Activated T-helper 1 cell treated with Interleukin-2 at 50 U/mL for 16 hours (primary cell): ENCODE measurements around the gene SLC13A5.
"Not testable (repeated sequence)": the region's sequence is repeated elsewhere in the genome, so short reads cannot be mapped to it uniquely, and the experiment has no call there.

ENCODE experiments used
- DNase-seq: peaks from one replicate; pipeline ENCODE4 v3.0.0-alpha.2; 2020; ENCODE audit warnings: low read depth

Gene SLC13A5

DNA sequence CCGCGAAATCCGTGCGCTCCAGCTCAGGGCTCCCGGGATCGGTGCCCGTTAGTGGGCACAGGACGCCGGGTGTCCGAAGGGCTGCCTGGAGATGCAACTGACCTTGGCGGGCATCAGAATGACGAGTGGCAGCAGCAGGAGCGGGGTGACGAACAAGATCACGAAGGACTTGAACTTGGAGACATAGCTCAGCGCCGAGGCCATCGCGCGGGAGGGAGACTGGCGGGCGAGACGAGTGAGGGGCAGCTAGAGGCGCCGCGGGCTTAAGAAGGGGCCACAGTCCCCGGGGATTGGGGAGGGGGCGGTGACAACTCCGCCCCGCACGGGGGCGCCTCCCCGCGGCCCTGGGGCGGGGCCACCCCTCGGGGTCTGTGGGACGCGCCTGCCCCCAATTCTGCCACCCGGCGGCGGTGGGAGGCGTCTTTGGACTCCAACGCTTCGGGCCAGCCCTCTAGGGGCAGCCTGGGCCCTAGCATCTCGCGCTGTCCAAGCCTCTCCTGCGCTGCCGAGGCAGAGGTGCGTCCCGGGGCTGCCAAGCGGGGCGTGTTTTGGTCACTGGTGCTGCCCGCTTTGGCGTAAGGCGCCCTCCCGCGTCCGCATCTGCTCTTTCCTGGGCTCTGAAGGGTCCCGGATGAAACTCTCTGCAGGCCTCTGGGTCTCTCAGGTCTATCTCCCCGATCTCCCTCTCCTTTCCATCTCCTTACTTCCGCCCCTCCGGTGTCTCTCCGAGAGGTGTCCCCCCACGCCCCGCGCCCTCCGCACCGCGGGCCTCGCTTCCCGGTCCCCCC is at the start of gene SLC13A5:
Gene SLC13A5 (minus strand): TSS at position 240 of the 788 bp plus-strand sequence. CDS start 36 bp downstream, at position 204.
- no peak for DNase-seq

DNA sequence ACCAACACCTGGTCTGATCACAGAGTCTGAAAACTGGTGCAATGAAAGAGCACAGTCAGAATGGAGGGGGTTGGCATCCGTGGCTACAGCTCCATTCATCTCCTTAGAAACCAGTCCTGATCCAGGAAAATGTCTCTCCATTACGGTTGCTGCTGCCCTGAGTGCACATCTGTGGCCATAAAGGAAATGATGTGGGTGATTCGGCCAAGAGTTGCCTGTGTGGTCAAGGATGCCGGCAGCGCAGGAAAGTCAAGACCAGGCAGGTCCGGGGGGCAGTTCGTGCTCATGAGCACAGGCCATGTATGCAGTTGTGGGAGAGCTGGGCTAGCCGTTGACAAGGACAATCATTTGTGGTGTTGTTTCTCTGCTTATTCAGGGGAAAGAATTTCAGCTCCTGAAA is 48.6 kb upstream of the SLC13A5 start:
- no peak for DNase-seq

DNA sequence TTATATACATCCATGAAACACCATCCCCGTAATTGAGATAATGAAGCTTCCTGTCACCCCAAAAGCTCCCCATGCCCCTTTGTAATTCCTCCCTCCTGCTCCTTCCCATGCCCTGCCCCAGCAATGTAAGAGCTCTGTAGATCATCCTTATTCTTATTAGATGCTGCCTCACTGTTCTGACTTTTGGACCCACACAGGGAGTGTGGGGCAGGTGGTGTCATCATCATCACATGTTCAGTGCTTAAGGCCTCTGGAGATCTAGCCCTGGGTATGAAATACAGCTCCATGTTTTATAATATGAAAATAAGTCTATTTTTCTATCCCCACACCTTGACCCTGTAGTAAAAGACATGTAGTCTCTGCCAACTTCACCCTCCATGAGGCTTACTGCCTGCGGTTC is 44.6 kb upstream of the SLC13A5 start:
- no peak for DNase-seq

DNA sequence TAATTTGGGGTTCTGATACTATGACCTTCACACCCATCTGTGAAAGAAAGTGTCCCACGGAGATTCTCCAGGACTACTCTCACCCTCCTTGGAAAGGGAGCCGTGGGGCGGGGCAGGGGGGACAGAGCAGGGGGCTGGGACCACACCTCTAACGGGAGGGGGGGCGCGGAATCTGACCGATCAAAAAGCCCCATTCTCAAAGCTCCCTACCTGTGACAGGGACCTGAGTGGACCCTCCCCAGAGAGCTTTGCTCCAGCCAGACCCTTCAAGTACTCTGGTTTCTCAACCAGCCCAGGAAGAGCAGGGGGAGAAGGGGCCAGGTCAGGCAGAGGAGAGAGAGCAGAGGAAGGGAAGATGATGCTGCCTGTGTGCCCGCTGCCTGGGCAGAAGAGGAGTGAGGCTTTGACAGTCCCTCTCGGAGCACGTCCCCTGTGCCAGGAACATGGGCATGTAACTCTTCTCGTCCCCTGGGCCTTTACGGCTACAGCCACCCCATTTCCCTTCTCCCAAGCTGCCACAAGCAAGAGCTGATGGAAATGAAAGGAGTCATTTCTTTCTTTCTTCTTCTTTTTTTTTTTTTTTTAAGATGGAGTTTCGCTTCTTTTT is 43.4 kb upstream of the SLC13A5 start:
- no peak for DNase-seq

DNA sequence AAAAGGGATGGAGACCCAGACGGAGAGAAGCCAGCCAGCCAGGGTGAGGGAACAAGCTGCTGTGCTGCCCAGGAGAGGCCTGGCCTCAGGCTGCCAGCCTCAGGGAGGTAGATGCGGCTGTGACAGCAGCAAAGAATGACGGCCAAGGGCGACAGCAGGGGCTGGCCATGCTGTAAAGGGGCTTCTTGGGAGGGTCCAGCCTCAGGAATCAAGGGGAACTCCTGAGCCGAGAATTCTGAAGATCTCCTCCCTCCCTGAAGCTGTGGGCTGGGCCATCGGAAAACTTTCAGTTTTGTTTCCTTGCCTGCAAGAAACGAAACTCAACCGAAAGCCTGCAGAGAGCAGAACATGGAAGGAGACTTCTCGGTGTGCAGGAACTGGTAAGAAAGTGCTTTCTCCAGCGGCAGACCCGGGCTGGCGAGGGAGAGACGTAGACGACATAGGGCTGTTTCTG is 42.6 kb upstream of the SLC13A5 start, which contains the start of gene XAF1:
Gene XAF1 (plus strand): TSS at position 316 of the 454 bp plus-strand sequence. CDS start 33 bp downstream, at position 349.
- DNase-seq, result peak; percentile 31

DNA sequence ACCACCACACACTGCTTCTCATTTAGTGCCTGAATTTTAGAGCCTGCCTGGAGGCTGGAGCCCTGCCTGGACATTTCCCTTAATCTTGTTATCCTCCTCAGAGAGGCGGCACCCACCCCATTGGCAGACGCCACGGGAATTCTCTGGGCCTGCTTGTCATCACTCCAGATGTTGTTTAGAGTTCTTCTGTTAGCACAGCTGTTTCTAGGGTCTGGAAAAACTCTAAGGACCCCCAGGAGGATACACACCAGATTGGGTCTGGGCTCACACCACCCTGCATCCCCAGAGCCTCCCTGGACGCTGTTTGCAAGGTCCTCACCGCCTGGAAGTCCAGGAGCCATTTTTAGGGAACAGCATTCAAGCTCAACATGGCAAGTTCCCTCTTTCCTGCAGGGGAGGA is 42.1 kb upstream of the SLC13A5 start:
- no peak for DNase-seq

DNA sequence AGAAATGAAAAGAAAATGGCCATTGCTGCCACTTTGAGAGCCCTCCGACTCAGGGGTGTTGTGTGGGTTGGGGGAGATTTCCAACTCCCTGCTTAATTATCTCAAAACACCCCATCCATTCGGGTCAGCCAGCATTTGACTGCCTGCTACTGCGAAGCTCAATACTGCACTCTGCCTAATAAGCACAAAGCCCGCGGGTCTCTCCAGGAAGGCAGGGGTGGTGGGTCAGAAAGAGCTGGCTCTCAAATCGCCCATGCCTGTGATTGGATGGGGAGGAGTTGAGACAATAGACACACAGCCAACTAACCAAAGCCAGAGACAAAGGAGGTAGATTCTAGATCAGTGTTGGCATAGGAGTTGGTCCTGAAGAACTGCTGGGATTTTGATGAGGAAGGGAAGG is 40.4 kb upstream of the SLC13A5 start:
- DNase-seq, result no peak

DNA sequence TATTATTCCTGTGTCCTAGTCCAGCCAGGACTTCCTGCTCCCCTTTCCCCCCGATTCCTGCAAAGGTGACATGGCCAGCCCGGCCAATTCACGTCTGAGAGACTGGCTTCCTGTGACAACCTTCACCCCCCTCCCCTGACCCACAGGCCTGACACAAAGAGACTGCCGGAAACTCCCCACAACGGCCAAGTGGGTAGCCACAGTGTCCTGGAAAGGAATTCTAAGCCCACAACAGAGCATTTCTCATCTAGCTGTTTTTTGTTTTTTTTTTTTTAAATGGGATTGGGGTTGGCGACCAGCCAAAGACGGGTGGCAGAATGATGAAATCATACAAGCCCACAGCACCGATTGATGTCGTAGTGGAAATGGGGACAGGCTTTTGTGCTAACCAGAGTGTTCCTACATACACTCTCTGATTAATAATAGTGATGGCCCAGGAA is 39.9 kb upstream of the SLC13A5 start:
- DNase-seq, result peak; percentile 15

DNA sequence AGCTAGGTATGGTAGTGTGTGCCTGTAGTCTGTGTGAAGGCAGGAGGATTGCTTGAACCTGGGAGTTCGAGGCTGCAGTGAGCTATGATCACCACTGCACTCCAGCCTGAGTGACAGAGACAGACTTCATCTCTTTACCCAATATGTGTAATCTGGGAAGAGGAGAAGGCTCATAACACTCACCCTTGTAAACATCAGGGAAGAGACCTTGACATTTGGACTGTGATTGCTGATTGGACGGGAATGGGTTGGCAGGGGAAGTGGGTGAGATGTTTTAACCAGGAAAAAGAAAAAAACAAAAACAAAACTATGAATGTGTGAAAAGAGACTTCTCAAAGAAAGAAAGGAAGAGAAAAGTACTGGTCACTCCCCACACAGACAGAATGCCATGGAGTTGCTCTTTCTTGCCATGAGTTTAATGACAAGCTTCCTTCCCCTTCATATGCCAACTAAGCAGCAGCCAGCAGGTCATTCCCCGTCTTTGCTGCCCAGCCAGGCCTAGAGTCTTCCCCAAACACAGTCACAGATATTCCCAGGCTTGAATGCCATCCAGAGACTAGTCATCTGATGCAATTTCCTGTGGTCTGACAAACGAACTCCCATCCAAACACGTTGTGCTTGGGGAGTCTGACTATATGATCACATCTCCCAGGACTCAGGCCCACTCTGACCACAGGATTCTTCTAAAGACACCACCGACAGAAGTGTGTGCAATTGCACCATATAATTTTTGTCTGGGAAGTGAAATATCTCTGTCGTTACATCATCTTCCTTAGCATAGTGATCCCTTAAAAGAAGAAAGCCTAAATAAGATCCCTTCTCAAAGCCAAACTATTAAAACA is 39.1 kb upstream of the SLC13A5 start:
- no peak for DNase-seq

DNA sequence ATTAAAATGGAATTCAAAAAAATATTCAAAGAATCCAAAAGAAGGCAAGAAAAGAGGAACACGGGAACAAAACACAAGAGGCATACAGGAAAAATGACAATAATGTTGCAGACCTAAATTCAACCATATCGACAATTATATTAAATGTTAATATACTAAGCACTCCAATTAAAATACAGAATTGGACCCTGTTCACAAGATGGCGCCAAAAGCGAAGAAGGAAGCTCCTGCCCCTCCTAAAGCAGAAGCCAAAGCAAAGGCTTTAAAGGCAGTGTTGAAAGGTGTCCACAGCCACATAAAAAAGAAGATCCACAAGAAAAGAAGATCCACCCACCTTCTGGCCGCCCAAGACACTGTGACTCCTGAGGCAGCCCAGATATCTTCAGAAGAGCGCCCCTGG is 36.4 kb upstream of the SLC13A5 start:
- no peak for DNase-seq

DNA sequence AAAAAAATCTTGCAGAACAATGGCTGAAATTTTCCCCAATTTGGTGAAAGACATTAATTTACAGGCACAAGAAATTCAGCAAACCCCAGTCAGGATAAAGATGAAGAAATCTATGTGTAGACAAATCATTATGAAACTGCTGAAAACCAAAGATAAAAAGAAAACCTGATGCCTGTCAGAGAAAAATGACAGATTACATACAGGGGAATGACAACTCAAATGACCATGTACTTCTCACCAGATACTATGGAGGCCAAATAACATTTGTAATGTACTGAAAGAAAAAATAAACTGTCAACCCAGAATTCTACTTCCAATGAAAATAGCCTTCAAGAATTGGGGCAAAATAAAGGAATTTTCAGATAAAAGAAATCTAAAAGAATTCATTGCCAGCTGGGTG is 35.4 kb upstream of the SLC13A5 start:
- DNase-seq, result no peak

DNA sequence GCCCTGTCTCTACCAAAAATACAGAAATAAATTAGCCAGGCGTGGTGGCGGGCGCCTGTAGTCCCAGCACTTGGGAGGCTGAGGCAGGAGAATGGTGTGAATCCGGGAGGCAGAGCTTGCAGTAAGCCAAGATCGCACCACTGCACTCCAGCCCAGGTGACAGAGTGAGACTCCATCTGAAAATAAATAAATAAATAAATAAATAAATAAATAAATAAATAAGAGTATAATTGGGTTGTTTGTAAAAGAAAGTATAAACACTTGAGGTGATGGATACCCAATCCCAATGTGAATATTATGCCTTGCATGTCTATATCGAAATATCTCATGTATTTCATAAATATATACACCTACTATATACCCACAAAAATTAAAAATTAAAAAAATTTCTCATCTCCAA is 33.5 kb upstream of the SLC13A5 start:
- DNase-seq, result not testable (repeated sequence)

DNA sequence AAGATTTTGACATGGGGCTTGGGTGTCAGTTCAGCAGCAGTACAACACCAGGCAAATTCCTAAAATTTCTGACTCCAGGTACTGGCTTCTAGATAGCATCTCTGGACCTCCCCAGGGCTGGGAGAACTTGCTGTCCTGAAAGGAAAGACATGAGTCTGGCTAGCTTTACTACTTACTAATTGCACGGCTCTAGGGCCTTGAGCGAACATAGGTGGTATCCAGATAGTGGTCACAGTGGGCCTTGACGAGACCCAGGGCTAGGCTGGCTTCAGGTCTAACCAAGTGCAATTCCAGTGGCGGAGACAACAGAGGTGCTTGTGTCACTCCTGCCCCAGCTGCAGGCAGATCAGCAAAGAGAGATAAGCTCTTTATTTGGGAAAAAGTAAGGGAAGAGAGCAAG is 16.4 kb upstream of the SLC13A5 start:
- DNase-seq, result no peak

DNA sequence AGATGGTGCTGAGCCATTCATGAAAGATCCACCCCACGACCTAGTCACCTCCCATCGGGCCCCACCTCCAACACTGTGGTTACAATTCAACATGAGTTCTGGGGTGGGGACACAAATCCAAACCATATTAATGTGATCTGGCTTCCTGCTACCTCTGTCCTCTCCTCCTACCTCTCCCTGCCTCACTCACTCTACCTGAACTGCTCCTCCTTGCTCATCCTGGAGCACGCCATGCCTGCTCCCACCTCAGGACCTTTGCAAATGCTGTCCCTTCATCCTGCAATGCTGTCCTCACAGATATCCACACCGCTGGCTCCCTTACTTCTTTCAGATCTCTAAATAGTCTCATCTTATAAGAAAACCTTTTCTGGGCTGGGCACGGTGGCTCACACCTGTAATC is 10.8 kb upstream of the SLC13A5 start:
- DNase-seq, result no peak

DNA sequence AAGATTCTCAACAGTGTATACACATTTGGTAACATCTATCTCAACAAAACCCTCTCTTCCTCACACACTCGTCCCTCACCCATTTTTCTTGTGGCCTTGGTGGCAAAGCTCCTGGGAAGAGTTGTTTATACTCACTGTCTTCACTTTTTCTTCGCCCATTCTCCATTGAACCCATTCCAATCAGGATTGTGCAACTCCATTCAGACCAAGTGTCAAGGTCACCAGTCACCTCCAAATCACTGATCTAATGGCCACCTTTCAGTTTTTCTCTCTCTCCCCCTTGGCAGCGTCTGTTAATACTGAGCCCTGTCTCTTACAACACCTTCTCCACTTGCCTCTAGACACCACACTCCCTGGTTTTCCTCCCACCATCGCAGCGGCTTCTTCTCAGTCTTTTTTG is 8.6 kb upstream of the SLC13A5 start:
- DNase-seq, result no peak

DNA sequence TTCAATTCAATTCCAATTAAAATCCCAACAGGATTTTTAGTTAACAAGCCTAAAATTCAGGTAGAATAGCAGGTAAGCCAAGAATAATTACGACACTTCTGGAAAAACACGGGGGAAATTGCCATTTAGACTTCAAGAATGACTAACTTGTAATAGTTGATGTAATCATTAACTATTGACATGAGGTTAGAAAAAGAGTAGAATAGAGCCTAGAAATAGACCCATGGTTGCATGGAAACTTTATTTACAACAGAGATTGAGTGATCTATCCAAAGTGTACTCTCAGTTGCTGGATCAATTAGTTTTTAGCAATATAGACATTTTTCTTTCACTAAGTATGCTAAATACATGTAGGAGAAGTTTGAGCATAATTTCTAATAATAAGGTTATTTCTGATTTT is 3.6 kb upstream of the SLC13A5 start:
- DNase-seq, result no peak

DNA sequence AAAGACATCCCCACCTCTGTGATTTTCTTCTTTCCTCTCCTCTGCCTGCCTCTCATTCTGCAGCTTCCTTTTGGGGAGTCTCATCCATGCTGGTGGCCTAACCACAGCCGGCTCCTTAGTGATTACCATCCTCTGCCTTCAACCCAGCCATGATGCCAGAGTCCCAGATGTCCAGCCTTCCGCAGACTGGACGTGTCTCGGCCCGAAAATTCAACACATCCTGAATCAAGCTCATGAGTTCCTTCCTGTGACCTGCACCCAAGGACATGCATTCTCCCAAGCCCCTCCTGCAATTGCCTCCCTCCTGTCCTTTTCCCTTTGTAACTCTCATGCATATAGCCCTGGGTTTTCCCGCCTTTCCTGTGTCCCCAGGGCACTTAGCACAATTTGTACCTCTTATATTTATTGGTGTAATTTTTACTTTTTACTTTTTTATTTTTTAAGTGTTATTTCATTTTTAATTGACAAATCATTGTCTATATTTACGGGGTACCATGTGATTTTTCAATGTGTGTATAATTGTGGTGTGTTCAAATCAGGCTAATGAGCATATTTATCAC is 1.2 kb upstream of the SLC13A5 start:
- no peak for DNase-seq

DNA sequence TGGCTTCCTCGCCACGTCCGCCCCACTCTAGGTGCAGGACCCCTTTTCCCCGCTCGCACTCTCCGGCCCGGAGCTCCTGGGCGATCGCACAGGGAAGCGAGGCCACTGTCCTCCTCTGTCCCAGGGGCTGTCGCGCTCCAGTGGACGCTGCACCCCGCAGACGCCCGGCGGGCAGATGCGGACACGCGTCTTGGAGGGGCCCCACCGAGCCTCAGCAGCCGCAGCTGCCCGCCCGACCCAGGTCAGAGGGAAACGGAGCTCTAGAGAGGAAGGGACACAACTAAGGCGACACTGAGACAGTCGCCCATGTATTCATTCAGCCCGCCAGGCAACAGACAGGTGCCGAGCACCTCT is 726 bp upstream of the SLC13A5 start:
- no peak for DNase-seq

DNA sequence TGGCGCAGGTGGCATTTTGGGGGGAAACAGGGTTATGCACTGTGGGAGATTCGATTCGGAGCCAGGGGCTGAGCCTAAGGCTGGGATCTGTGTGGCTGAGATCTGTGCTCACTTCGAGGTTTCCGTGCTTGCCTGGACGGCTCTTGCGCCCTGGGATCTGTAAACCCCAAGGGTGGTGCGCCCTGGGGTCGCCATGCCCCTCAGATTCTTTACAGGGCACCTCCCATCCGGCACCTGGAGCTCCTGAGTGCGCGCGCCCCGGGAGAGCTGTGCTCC is 377 bp downstream of the SLC13A5 start:
- no peak for DNase-seq

DNA sequence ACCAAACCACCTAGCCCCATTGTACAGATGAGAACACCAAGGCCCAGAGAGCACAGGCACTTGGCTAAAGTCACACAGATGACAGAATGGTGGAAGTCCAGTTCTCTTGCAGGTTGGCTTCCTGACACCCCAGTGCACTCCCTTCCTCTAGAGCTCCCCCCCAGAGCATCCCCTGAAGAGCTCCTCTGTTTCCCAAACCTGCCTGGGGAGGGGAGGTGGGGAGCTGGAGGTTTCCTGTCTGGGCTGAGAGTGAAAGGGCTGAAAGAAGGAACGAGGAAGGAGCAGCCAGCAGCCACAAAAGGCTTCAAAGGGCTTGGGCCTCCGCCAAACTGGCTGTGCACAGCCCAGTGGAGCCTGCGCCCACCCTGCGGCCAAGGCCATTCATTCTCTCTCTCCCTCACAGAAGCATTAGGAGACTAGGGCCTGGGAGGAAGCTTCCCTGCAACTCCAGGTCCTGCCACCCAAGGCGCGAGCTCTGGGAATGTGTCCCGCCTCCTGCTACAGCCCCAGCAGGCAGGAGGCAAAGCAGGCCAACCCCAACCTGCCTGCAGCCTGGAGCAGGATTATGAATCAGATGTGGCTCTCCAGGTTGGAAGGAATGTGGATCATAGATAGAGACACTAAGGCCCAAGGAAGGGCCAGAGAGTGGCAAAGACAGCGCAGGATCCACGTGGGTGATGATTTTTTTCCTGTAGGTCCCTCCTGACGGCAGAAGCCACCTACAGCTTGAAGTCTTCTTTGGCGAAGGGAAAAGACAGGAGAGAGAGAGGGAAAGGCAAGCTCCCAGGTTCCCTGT is 913 bp downstream of the SLC13A5 start:
- DNase-seq, result no peak

DNA sequence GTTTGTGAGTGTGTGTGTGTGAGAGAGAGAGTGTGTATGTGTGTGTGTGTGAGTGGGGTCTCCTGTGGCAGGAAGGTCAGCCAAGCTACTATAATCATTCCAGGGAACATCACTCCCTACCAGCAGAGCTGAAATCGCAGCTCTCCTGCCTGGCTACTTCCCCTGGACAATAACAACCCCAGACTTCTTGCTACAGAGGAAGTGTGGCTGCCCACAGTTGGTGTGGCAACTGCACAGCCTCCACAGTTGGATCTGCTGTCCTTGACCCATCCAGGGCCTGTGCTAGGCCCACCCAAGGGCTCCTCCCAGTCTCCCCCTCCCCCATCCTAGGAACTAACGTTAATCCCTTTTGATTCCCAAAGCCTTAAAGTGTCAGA is 1.5 kb downstream of the SLC13A5 start:
- DNase-seq, result no peak
